Activated T-helper 1 cell treated with anti-CD3 and anti-CD28 coated beads, Interleukin-2, amount 50 U/mL, for 16 hours (primary cell): Measurements from ENCODE around the gene CD300LB.
"Not testable (repeated sequence)": the region's sequence is repeated elsewhere in the genome, so short reads cannot be mapped to it uniquely, and the experiment has no call there.

ENCODE experiments used
- DNase-seq, 2 donors: peaks; one replicate each; pipeline ENCODE4 v3.0.0-alpha.2; 2020; ENCODE audit warnings: low read depth in 1 of 2, low spot score in 1 of 2

The CD300LB gene

GRCh38 chr17:74531231-74531761, at the start of gene CD300LB:
Gene CD300LB (minus strand): TSS chr17:74531475. CDS start chr17:74531350, 125 bp downstream.
- no peak for DNase-seq

- DNase-seq = no peak
Observed at GRCh38 chr17:74579900-74580299, 48.6 kb upstream of the CD300LB start.

GRCh38 chr17:74578979-74579378, 47.7 kb upstream of the CD300LB start:
- no peak for DNase-seq

GRCh38 chr17:74574489-74575142, 43.3 kb upstream of the CD300LB start:
- no peak for DNase-seq

GRCh38 chr17:74573635-74574034, 42.4 kb upstream of the CD300LB start:
- DNase-seq = not testable (repeated sequence)

- DNase-seq = no peak
Observed at GRCh38 chr17:74573169-74573568, 41.9 kb upstream of the CD300LB start.

GRCh38 chr17:74571621-74572270, 40.5 kb upstream of the CD300LB start:
- no peak for DNase-seq

GRCh38 chr17:74569020-74570003, 38.0 kb upstream of the CD300LB start:
- DNase-seq = no peak

GRCh38 chr17:74568106-74568873, 37.0 kb upstream of the CD300LB start:
- DNase-seq = no peak

- DNase-seq = no peak
Observed at GRCh38 chr17:74567397-74567796, 36.1 kb upstream of the CD300LB start, which contains the start of gene CD300H. Gene CD300H (minus strand): TSS chr17:74567509.

- no peak for DNase-seq
Observed at GRCh38 chr17:74566132-74566753, 35.0 kb upstream of the CD300LB start.

GRCh38 chr17:74565126-74565525, 33.9 kb upstream of the CD300LB start:
- no peak for DNase-seq

- DNase-seq = no peak
Observed at GRCh38 chr17:74563358-74563757, 32.1 kb upstream of the CD300LB start.

- no peak for DNase-seq
Observed at GRCh38 chr17:74561586-74561985, 30.3 kb upstream of the CD300LB start.

GRCh38 chr17:74558882-74559519, 27.7 kb upstream of the CD300LB start:
- no peak for DNase-seq

GRCh38 chr17:74558402-74558801, 27.1 kb upstream of the CD300LB start:
- not testable (repeated sequence) for DNase-seq

GRCh38 chr17:74555427-74555940, 24.2 kb upstream of the CD300LB start:
- no peak for DNase-seq

GRCh38 chr17:74554909-74555308, 23.6 kb upstream of the CD300LB start:
- DNase-seq = no peak

- no peak for DNase-seq
Observed at GRCh38 chr17:74552037-74552436, 20.8 kb upstream of the CD300LB start.
